IMR-90 (cell line): ENCODE data around the gene RSPH10B. TPM values are rescaled to one million over a fixed set of nuclear protein-coding genes. Genes with fewer than 3 reads are reported as not detected.
"Not testable (repeated sequence)": the region's sequence is repeated elsewhere in the genome, so short reads cannot be mapped to it uniquely, and the experiment has no call there.

Experiments
- ATAC-seq: fragments of 200-7000 bp; cut with Tn5 transposase; 2 replicates; pipeline ENCODE4 v1.9.1; 2020; ENCODE audit warnings: low read depth, mild to moderate bottlenecking, moderate library complexity
- BruUV-seq: library from RNA; stranded (reverse); fragments of 400-500 nt; replicated peaks from 2 replicates; lab custom pipeline; 2021; lab: Mats Ljungman, UMichigan
- CTCF ChIA-PET: fragments of 300-600 bp; formaldehyde crosslinking; extraction: SDS; loops from one replicate; lab custom pipeline; 2021; ENCODE audit warnings: antibody characterized with exemption; lab: Yijun Ruan, JAX
- POLR2A ChIA-PET: fragments of 300-600 bp; sonication (Branson Sonifier 250); formaldehyde crosslinking; loops from one replicate; lab custom pipeline; 2022; ENCODE audit warnings: antibody characterized with exemption; ENCODE audit not compliant: unreplicated experiment; lab: Charles Lee
- DNase-seq: peaks from one replicate; pipeline ENCODE4 v3.0.0; 2013
- H2AFZ ChIP-seq: replicated peaks from 2 replicates; pipeline ENCODE3; 2013; ENCODE audit warnings: low read length, mild to moderate bottlenecking; ENCODE audit not compliant: poor library complexity
- H2AK5ac ChIP-seq: 2 replicates; pipeline ENCODE4 v1.6.1; 2013; ENCODE audit warnings: low read depth, low read length, inconsistent platforms
- H2AK9ac ChIP-seq: replicated peaks from 2 replicates; pipeline ENCODE3; 2013; ENCODE audit warnings: mild to moderate bottlenecking, low read depth, low read length, moderate library complexity; ENCODE audit not compliant: poor library complexity
- H2BK120ac ChIP-seq: 2 replicates; pipeline ENCODE4 v1.6.1; 2013; ENCODE audit warnings: low read depth, low read length, inconsistent platforms
- H2BK15ac ChIP-seq: 3 replicates; pipeline ENCODE4 v1.6.1; 2013; ENCODE audit warnings: low read depth, low read length, inconsistent platforms
- H2BK20ac ChIP-seq: 2 replicates; pipeline ENCODE4 v1.6.1; 2013; ENCODE audit warnings: low read depth, mild to moderate bottlenecking, inconsistent platforms, low read length, moderate library complexity
- H2BK5ac ChIP-seq: 2 replicates; pipeline ENCODE4 v1.6.1; 2013; ENCODE audit warnings: mild to moderate bottlenecking, low read depth, low read length, inconsistent platforms; ENCODE audit not compliant: poor library complexity, severe bottlenecking
- H3K14ac ChIP-seq: replicated peaks from 2 replicates; pipeline ENCODE4 v1.6.1; 2013; ENCODE audit warnings: low read depth, low read length, inconsistent platforms
- H3K18ac ChIP-seq: 2 replicates; pipeline ENCODE4 v1.6.1; 2013; ENCODE audit warnings: low read depth, low read length, control low read depth
- H3K23ac ChIP-seq: 2 replicates; pipeline ENCODE4 v1.6.1; 2013; ENCODE audit warnings: low read depth, low read length, inconsistent platforms
- H3K27ac ChIP-seq: 2 replicates; pipeline ENCODE4 v1.5.1; 2013; ENCODE audit warnings: mild to moderate bottlenecking, control low read depth, low read length; ENCODE audit not compliant: insufficient read depth
- H3K27me3 ChIP-seq: 2 replicates; pipeline ENCODE4 v1.6.1; 2013; ENCODE audit warnings: low read length; ENCODE audit not compliant: control insufficient read depth, insufficient read depth
- H3K36me3 ChIP-seq: 2 replicates; pipeline ENCODE4 v1.6.1; 2013; ENCODE audit warnings: low read length, mixed read lengths; ENCODE audit not compliant: control insufficient read depth, insufficient read depth
- H3K4ac ChIP-seq: 2 replicates; pipeline ENCODE4 v1.6.1; 2013; ENCODE audit warnings: low read depth, low read length, inconsistent platforms
- H3K4me1 ChIP-seq: 2 replicates; pipeline ENCODE4 v1.6.1; 2013; ENCODE audit warnings: low read length, mixed read lengths; ENCODE audit not compliant: control insufficient read depth, insufficient read depth
- H3K4me2 ChIP-seq: 2 replicates; pipeline ENCODE4 v1.6.1; 2013; ENCODE audit warnings: low read depth, mild to moderate bottlenecking, control low read depth, low read length, moderate library complexity
- H3K4me3 ChIP-seq: 2 replicates; pipeline ENCODE4 v1.5.1; 2013; ENCODE audit warnings: low read depth, mild to moderate bottlenecking, control low read depth, low read length, moderate library complexity; ENCODE audit not compliant: insufficient read depth
- H3K56ac ChIP-seq: 2 replicates; pipeline ENCODE4 v1.6.1; 2013; ENCODE audit warnings: low read length, inconsistent platforms; ENCODE audit not compliant: insufficient read depth; ENCODE audit errors: extremely low read depth
- H3K79me1 ChIP-seq, 2 experiments: 2 replicates each; pipeline ENCODE4 v1.6.1; 2013; ENCODE audit warnings: low read length in 2 of 2, inconsistent platforms in 1 of 2, low read depth in 1 of 2
- H3K9ac ChIP-seq: 2 replicates; pipeline ENCODE4 v1.6.1; 2013; ENCODE audit warnings: low read depth, low read length, control low read depth
- H3K9me1 ChIP-seq: 2 replicates; pipeline ENCODE4 v1.6.1; 2013; ENCODE audit warnings: low read length, inconsistent platforms; ENCODE audit not compliant: insufficient read depth
- H3K9me3 ChIP-seq: 2 replicates; pipeline ENCODE4 v1.6.1; 2013; ENCODE audit warnings: low read length; ENCODE audit not compliant: control insufficient read depth, insufficient read depth
- H4K20me1 ChIP-seq: 2 replicates; pipeline ENCODE4 v1.6.1; 2013; ENCODE audit warnings: low read length, inconsistent platforms; ENCODE audit not compliant: insufficient read depth
- H4K5ac ChIP-seq: 2 replicates; pipeline ENCODE4 v1.6.1; 2013; ENCODE audit warnings: mild to moderate bottlenecking, low read depth, low read length, control low read depth
- H4K8ac ChIP-seq, 2 experiments: 2 replicates each; pipeline ENCODE4 v1.6.1; 2013; ENCODE audit warnings: low read depth in 2 of 2, low read length in 2 of 2, control low read depth in 1 of 2, inconsistent platforms in 1 of 2
- H4K91ac ChIP-seq: 2 replicates; pipeline ENCODE4 v1.6.1; 2013; ENCODE audit warnings: low read depth, low read length, inconsistent platforms; ENCODE audit not compliant: insufficient read depth
- WGBS, 2 experiments: methylation state at CpG; one replicate each; pipeline versions ENCODE4 v1.1.5 to v1.1.7; 2013; ENCODE audit warnings: missing lambda C conversion rate in 2 of 2; ENCODE audit not compliant: insufficient read length in 1 of 2; ENCODE audit errors: extremely low coverage in 2 of 2; 5-methylcytosine and 5-hydroxymethylcytosine counted together
- dilution Hi-C: fragments of 300-500 bp; cut with HindIII; formaldehyde crosslinking; loops from one replicate; pipeline ENCODE4 v1.14.3; 2018; ENCODE audit warnings: low sequenced_read_pairs; ENCODE audit not compliant: unreplicated experiment
- in situ Hi-C: fragments of 300-500 bp; cut with MboI; formaldehyde crosslinking; loops from 3 replicates; pipeline ENCODE4 v1.14.3; 2019; ENCODE audit warnings: low sequenced_read_pairs, inconsistent platforms, mixed read lengths
- intact Hi-C: fragments of 100-400 bp; cut with micrococcal nuclease; formaldehyde crosslinking; loops from 2 replicates; pipeline ENCODE4 v1.10.0; 2022
- polyA plus RNA-seq, 3 experiments: library from polyadenylated mRNA; depleted of rRNA; stranded (reverse); fragments of >200 nt; gene quantifications; 2 replicates each; pipeline ENCODE4 v1.2.3, GENCODE V29; 2012; ENCODE audit warnings: low replicate concordance in 1 of 3
- total RNA-seq: library from RNA; depleted of rRNA; stranded (reverse); fragments of >200 nt; gene quantifications from 2 replicates; pipeline ENCODE4 v1.2.3, GENCODE V29; 2012

RSPH10B gene
- total and polyA plus RNA-seq, 2 of the 4 experiments (the other 2 are of a cell fraction), result under 0.01 TPM; not detected in 1

- H2BK20ac ChIP-seq, H3K4me3 ChIP-seq, H4K20me1 ChIP-seq, intact Hi-C loops, H2AK5ac ChIP-seq, H3K14ac ChIP-seq, BruUV-seq, in situ Hi-C loops, H4K5ac ChIP-seq, H3K9me1 ChIP-seq, H3K27ac ChIP-seq, H3K4ac ChIP-seq, H3K18ac ChIP-seq, H2BK5ac ChIP-seq, H2AFZ ChIP-seq, ATAC-seq, DNase-seq, H4K8ac ChIP-seq, H3K79me1 ChIP-seq, H3K9ac ChIP-seq, H2BK120ac ChIP-seq, H3K9me3 ChIP-seq, POLR2A ChIA-PET, CTCF ChIA-PET, H3K23ac ChIP-seq, H2AK9ac ChIP-seq, H3K27me3 ChIP-seq, H4K91ac ChIP-seq, dilution Hi-C loops, H3K4me1 ChIP-seq, H3K4me2 ChIP-seq, H3K36me3 ChIP-seq, H3K56ac ChIP-seq, H2BK15ac ChIP-seq: not testable (repeated sequence)
- no CpG with 5 or more reads among the region's 10 CpGs for WGBS, 2 experiments
These were observed 40.2 kb downstream of the RSPH10B start for GRCh38 chr7:5930290-5930689.

DNA sequence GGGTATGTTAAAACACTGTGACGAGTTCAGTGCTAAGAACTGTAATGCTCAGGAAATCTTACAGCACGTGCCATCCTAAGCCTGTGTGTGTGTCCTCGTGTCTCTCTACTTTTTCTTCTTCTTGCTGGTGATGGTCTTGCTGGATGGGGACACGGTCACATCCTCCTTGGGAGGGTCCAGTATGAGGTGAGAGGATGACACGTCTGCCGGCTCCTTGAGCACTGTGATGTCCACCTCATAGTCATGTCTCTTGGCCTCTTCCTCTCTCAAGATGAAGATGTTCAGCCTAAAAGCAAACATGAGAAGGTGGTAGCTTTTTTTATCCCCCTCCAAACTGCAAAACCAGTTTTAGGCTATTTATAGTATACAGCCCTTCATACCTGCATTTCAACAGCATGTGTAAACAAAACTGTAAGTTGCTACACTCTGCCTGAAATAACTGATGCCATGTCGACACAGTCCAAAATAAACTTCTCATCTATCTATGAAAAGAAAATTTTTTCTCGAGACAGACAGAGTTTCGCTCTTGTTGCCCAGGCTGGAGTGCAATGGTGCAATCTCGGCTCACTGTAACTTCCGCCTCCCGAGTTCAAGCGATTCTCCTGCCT lies 44.1 kb downstream of the RSPH10B start:
- H3K27ac ChIP-seq, H4K8ac ChIP-seq, H3K4me1 ChIP-seq, ATAC-seq, H3K4ac ChIP-seq, H3K4me2 ChIP-seq, H3K14ac ChIP-seq, H2AK5ac ChIP-seq, H4K91ac ChIP-seq, H2BK15ac ChIP-seq, POLR2A ChIA-PET, H3K9ac ChIP-seq, H3K18ac ChIP-seq, intact Hi-C loops, H3K27me3 ChIP-seq, H2AK9ac ChIP-seq, H3K36me3 ChIP-seq, H3K9me1 ChIP-seq, H2BK5ac ChIP-seq, H3K4me3 ChIP-seq, H3K23ac ChIP-seq, DNase-seq, H2BK120ac ChIP-seq, in situ Hi-C loops, BruUV-seq, H2BK20ac ChIP-seq, H3K79me1 ChIP-seq, H2AFZ ChIP-seq, H3K56ac ChIP-seq, dilution Hi-C loops, H3K9me3 ChIP-seq, H4K5ac ChIP-seq, H4K20me1 ChIP-seq, CTCF ChIA-PET: not testable (repeated sequence)
- no CpG with 5 or more reads among the region's 13 CpGs for WGBS, 2 experiments
